GM12892 (cell line): Measurements from ENCODE around the gene CA5B.
"Not testable (repeated sequence)": the region's sequence is repeated elsewhere in the genome, so short reads cannot be mapped to it uniquely, and the experiment has no call there.

ENCODE experiments used
- POLR2A ChIP-seq: IDR thresholded peaks from 2 replicates; pipeline ENCODE4 v1.6.1; 2011; ENCODE audit warnings: low read depth, low read length, control low read depth
- POLR2AphosphoS5 ChIP-seq: IDR thresholded peaks from 2 replicates; pipeline ENCODE4 v1.6.1; 2011; ENCODE audit warnings: low read depth, low read length, control low read depth
- TAF1 ChIP-seq: IDR thresholded peaks from 2 replicates; pipeline ENCODE4 v1.6.1; 2011; ENCODE audit warnings: low read depth, mild to moderate bottlenecking, control low read depth, low read length, borderline replicate concordance

- TF ChIP-seq POLR2A, POLR2AphosphoS5, TAF1: not testable (repeated sequence)
Observed at GRCh38 chrX:15759886-15760285, 21.8 kb downstream of the CA5B start.
